SK-N-SH treated with all-trans-retinoic acid at 6 μM for 48 hours (cell line): Measurements from ENCODE around the gene SLC16A10.
"Not testable (repeated sequence)": the region's sequence is repeated elsewhere in the genome, so short reads cannot be mapped to it uniquely, and the experiment has no call there.

ENCODE experiments used
- CSDC2 ChIP-seq: fragments of 250-450 bp; sonication (Bioruptor Pico); IDR thresholded peaks from 2 replicates; pipeline ENCODE4 v1.5.0; 2020; ENCODE audit warnings: mild to moderate bottlenecking, moderate library complexity
- TOX ChIP-seq: fragments of 250-450 bp; sonication (Bioruptor Pico); IDR thresholded peaks from 2 replicates; pipeline ENCODE4 v1.8.0; 2021; ENCODE audit warnings: mild to moderate bottlenecking, moderate library complexity, borderline replicate concordance
- TF ChIP-seq, protein P1 (sequence below): fragments of 250-450 bp; sonication (Bioruptor Pico); IDR thresholded peaks from 2 replicates; pipeline ENCODE4 v1.8.0; 2020; ENCODE audit warnings: mild to moderate bottlenecking, moderate library complexity, borderline replicate concordance

GRCh38 chr6:111134236-111134869, 47.0 kb downstream of the SLC16A10 start:
- TF ChIP-seq TOX (CRISPR knock-in tag); CSDC2: not testable (repeated sequence)
- TF ChIP-seq, protein P1, sequence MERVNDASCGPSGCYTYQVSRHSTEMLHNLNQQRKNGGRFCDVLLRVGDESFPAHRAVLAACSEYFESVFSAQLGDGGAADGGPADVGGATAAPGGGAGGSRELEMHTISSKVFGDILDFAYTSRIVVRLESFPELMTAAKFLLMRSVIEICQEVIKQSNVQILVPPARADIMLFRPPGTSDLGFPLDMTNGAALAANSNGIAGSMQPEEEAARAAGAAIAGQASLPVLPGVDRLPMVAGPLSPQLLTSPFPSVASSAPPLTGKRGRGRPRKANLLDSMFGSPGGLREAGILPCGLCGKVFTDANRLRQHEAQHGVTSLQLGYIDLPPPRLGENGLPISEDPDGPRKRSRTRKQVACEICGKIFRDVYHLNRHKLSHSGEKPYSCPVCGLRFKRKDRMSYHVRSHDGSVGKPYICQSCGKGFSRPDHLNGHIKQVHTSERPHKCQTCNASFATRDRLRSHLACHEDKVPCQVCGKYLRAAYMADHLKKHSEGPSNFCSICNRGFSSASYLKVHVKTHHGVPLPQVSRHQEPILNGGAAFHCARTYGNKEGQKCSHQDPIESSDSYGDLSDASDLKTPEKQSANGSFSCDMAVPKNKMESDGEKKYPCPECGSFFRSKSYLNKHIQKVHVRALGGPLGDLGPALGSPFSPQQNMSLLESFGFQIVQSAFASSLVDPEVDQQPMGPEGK (CRISPR knock-in tag): not testable (repeated sequence)
